ENCODE measurements around the gene DCTN3.

DCTN3 gene

GRCh38 chr9:34564617-34565016 is 55.7 kb downstream of the DCTN3 start:
- no peak overlapping the region for H3K4me3 ChIP-seq (replicated peaks; ENCODE audit: low read depth, low read length)
- H3K36me3 ChIP-seq (ENCODE audit: control insufficient read depth, insufficient read depth, low read length) = no peaks in the 10 kb centered on the region
- TF ChIP-seq CTCF (IDR thresholded peaks at IDR 0.05; ENCODE audit: insufficient read depth, low read length, poor library complexity, severe bottlenecking) = no peak
- no peak for DNase-seq (ENCODE audit: extremely low read depth, insufficient read length)
- H3K27me3 ChIP-seq (replicated peaks; ENCODE audit: control insufficient read depth, insufficient read depth, low read length) = peaks cover 16% of the 10 kb centered on the region
